MCF 10A (cell line): ENCODE measurements around the gene SEC14L5. TPM values are rescaled to one million over a fixed set of nuclear protein-coding genes. Genes with fewer than 3 reads are reported as not detected.

Experiments
- BruUV-seq: library from RNA; stranded (reverse); fragments of 400-500 nt; replicated peaks from 2 replicates; lab custom pipeline; 2021; lab: Mats Ljungman, UMichigan
- CTCF ChIA-PET: fragments of 300-600 bp; sonication (Branson Sonifier 250); formaldehyde crosslinking; extraction: SDS; loops from one replicate; lab custom pipeline; 2021; ENCODE audit warnings: antibody characterized with exemption, inconsistent platforms; lab: Yijun Ruan, JAX
- POLR2A ChIA-PET: fragments of 300-600, 350-650 bp; sonication (Branson Sonifier 250); formaldehyde crosslinking; extraction: SDS; loops from one replicate; lab custom pipeline; 2020; ENCODE audit warnings: antibody characterized with exemption, inconsistent platforms; lab: Yijun Ruan, JAX
- DNase-seq: peaks from one replicate; pipeline ENCODE4 v3.0.0-alpha.2; 2018; ENCODE audit not compliant: unreplicated experiment
- H3K27ac Mint-ChIP-seq: one replicate; pipeline ENCODE4 v1.8.0; 2022; ENCODE audit warnings: mild to moderate bottlenecking, low read depth, mixed read lengths; ENCODE audit not compliant: unreplicated experiment
- H3K27me3 Mint-ChIP-seq: one replicate; pipeline ENCODE4 v1.8.0; 2022; ENCODE audit warnings: mixed read lengths; ENCODE audit not compliant: insufficient read depth, unreplicated experiment
- H3K36me3 Mint-ChIP-seq: one replicate; pipeline ENCODE4 v1.8.0; 2022; ENCODE audit warnings: mild to moderate bottlenecking, moderate library complexity, mixed read lengths; ENCODE audit not compliant: insufficient read depth, unreplicated experiment
- H3K4me1 Mint-ChIP-seq: one replicate; pipeline ENCODE4 v1.8.0; 2022; ENCODE audit warnings: mixed read lengths; ENCODE audit not compliant: insufficient read depth, unreplicated experiment
- H3K4me3 Mint-ChIP-seq: one replicate; pipeline ENCODE4 v1.8.0; 2022; ENCODE audit warnings: mild to moderate bottlenecking, moderate library complexity, mixed read lengths; ENCODE audit not compliant: unreplicated experiment
- H3K9me3 Mint-ChIP-seq: one replicate; pipeline ENCODE4 v1.8.0; 2022; ENCODE audit warnings: mixed read lengths; ENCODE audit not compliant: unreplicated experiment
- CTCF ChIP-seq: fragments of 200-600 bp; IDR thresholded peaks from one replicate; pipeline ENCODE4 v1.8.0; 2022; ENCODE audit warnings: antibody characterized with exemption, mild to moderate bottlenecking; ENCODE audit not compliant: unreplicated experiment
- intact Hi-C: fragments of 100-400 bp; cut with micrococcal nuclease; formaldehyde crosslinking; loops from 2 replicates; pipeline ENCODE4 v1.14.1; 2022
- total RNA-seq: library from RNA; stranded (reverse); gene quantifications from 2 replicates; pipeline ENCODE4 v1.2.3, GENCODE V29; 2022

The SEC14L5 gene
- total RNA-seq, 1 experiment from 2014 or later, result not detected

DNA sequence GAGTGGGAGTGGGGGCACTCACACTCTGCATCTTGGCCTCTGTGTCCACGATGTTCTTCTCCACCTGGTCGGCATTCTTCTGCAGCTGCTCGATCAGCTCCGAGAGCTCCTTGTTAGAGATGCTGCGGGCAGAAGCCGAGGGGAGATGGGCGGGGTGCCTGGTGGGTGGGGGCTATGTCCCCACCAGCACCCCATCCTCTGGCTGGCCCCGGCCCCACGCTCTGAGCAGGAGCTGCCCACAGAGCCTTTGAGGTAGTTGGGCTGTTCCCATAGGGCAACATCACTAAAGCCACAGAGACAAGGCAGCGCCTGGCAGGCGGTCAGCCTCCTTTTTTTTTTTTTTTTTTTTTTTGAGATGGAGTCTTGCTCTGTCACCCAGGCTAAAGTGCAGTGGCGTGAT lies 47.3 kb upstream of the SEC14L5 start:
- Mint-ChIP-seq H3K4me1 (peaks cover 13% of the 10 kb centered on the region), H3K27ac (no peak overlapping the region), H3K4me3 (no peak overlapping the region), H3K27me3 (no peaks in the 10 kb centered on the region), H3K36me3 (peaks cover 53% of the 10 kb centered on the region), H3K9me3 (no peaks in the 10 kb centered on the region)
- intact Hi-C loops, result no loop called here
- no TSS peak for BruUV-seq
- DNase-seq, result no peak
- TF ChIP-seq CTCF, result no peak
- CTCF ChIA-PET, result no interaction called here
- POLR2A ChIA-PET, result interaction anchor here (4.0 kb wide), 1 partner anchor 25 kb away, joined by 23 read pairs; the partner anchor contains the start of gene PPL

- Mint-ChIP-seq H3K4me1 (peaks cover 13% of the 10 kb centered on the region), H3K4me3 (peak overlapping the region; percentile 31), H3K9me3 (no peaks in the 10 kb centered on the region), H3K27me3 (no peaks in the 10 kb centered on the region), H3K27ac (peak overlapping the region; percentile 49), H3K36me3 (peaks cover 47% of the 10 kb centered on the region)
- intact Hi-C loops, result no loop called here
- DNase-seq, result no peak
- no peak for TF ChIP-seq CTCF
- CTCF ChIA-PET, result interaction anchor here (0.7 to 2.3 kb wide), 4 partner anchors 25 to 200 kb away, joined by 3 to 9 read pairs (median 6); partner anchors contain the start of gene PPL
- no TSS peak for BruUV-seq
- POLR2A ChIA-PET, result interaction anchor here (0.6 to 4.0 kb wide), 8 partner anchors 10 to 51 kb away, joined by 3 to 23 read pairs (median 3); partner anchors contain the start of genes PPL and SEC14L5
These were observed 46.2 kb upstream of the SEC14L5 start for GRCh38 chr16:4911970-4912386.

GRCh38 chr16:4913130-4913773 lies 44.9 kb upstream of the SEC14L5 start:
- no peak for DNase-seq
- TF ChIP-seq CTCF, result no peak
- intact Hi-C loops, result no loop called here
- ChIA-PET CTCF (interaction anchor here (0.7 to 2.3 kb wide), 3 partner anchors 18 to 43 kb away, joined by 4 to 9 read pairs (median 9); partner anchors contain the start of gene PPL), POLR2A (interaction anchor here (0.7 to 4.0 kb wide), 4 partner anchors 9 to 23 kb away, joined by 3 to 23 read pairs (median 4); partner anchors contain the start of gene PPL)
- no TSS peak for BruUV-seq
- Mint-ChIP-seq H3K36me3 (peaks cover 48% of the 10 kb centered on the region), H3K9me3 (no peaks in the 10 kb centered on the region), H3K27me3 (no peaks in the 10 kb centered on the region), H3K4me3 (no peak overlapping the region), H3K27ac (peak overlapping the region; percentile 49), H3K4me1 (peaks cover 18% of the 10 kb centered on the region)

- DNase-seq, result no peak
- TF ChIP-seq CTCF, result no peak
- no TSS peak for BruUV-seq
- ChIA-PET CTCF (interaction anchor here (0.7 to 2.3 kb wide), 2 partner anchors 17 to 42 kb away, joined by 4 to 9 read pairs; no protein-coding TSS in a partner anchor), POLR2A (interaction anchor here (0.7 to 4.0 kb wide), 3 partner anchors 10 to 22 kb away, joined by 3 to 23 read pairs (median 5); partner anchors contain the start of gene PPL)
- no peaks in the 10 kb centered on the region for H3K9me3 Mint-ChIP-seq
- no peaks in the 10 kb centered on the region for H3K27me3 Mint-ChIP-seq
- peaks cover 50% of the 10 kb centered on the region for H3K36me3 Mint-ChIP-seq
- H3K4me3 Mint-ChIP-seq, result no peak overlapping the region
- peak overlapping the region; percentile 49 for H3K27ac Mint-ChIP-seq
- intact Hi-C loops, result no loop called here
- peaks cover 18% of the 10 kb centered on the region for H3K4me1 Mint-ChIP-seq
These were observed 44.2 kb upstream of the SEC14L5 start for GRCh38 chr16:4913774-4914525.
